ENCODE results near the gene SPEF1.

Gene SPEF1

DNA sequence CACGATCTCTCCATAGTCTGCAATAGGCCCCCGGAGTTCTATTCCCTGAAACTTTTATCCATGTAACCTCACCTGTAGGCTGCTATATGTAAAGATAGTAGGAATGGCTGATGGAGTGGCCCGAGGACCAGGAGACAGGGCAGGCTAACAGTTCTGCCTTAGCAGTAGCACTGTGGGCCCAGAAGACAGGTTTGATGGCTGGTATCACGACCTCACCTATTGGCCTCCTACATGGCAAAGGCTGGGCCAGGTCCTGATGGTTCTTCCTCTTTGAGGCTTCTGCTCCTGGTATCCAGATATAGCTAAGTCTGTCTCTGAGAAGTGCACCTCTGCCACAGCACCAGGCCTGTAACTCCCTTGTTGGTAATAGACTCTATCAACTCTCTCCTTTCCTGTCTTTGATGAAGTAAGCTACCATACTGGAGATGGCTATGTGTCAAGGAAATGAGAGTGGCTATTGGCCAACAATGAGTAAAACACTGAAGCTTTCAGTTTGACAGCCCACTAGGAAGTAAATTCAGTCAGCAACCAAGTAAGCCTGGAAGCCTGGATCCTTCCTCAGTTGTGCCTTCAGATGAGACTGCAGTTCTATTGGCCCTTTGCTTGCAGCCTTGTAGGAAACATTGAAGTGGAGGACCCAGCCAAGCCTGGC is 5.7 kb downstream of the SPEF1 start:
- TF ChIP-seq, protein P1, sequence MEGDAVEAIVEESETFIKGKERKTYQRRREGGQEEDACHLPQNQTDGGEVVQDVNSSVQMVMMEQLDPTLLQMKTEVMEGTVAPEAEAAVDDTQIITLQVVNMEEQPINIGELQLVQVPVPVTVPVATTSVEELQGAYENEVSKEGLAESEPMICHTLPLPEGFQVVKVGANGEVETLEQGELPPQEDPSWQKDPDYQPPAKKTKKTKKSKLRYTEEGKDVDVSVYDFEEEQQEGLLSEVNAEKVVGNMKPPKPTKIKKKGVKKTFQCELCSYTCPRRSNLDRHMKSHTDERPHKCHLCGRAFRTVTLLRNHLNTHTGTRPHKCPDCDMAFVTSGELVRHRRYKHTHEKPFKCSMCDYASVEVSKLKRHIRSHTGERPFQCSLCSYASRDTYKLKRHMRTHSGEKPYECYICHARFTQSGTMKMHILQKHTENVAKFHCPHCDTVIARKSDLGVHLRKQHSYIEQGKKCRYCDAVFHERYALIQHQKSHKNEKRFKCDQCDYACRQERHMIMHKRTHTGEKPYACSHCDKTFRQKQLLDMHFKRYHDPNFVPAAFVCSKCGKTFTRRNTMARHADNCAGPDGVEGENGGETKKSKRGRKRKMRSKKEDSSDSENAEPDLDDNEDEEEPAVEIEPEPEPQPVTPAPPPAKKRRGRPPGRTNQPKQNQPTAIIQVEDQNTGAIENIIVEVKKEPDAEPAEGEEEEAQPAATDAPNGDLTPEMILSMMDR (IDR thresholded peaks at IDR 0.05; ENCODE audit: control insufficient read depth, insufficient read depth, low read depth, low read length, missing control alignments): no peak
- no peak overlapping the region for H3K4me3 ChIP-seq (ENCODE audit: control insufficient read depth, low read depth, low read length)
- no peak for DNase-seq (ENCODE audit: low read depth)

DNA sequence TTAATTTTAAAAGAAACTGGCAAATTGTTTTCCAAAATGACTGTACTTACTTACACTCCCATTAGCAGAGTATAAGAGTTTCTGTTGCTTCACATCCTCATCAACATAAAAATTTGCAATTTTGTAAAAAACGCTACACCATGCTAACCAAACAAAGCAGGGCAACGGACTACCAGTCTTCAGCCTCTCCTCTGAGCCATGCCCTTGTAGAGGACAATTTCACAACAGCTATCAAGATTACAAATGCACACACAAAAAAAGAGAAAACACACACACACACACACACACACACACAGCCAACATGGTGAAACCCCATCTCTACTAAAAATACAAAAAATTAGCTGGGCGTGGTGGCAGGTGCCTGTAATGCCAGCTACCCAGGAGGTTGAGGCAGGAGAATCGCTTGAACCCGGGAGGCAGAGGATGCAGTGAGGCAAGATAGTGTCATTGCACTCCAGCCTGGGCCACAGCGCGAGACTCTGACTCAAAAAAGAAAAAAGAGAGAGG is 9.6 kb downstream of the SPEF1 start:
- no peak for DNase-seq (ENCODE audit: low read depth)
- H3K4me3 ChIP-seq (ENCODE audit: control insufficient read depth, low read depth, low read length): no peak overlapping the region
- TF ChIP-seq, protein P1 (IDR thresholded peaks at IDR 0.05; ENCODE audit: control insufficient read depth, insufficient read depth, low read depth, low read length, missing control alignments): no peak

DNA sequence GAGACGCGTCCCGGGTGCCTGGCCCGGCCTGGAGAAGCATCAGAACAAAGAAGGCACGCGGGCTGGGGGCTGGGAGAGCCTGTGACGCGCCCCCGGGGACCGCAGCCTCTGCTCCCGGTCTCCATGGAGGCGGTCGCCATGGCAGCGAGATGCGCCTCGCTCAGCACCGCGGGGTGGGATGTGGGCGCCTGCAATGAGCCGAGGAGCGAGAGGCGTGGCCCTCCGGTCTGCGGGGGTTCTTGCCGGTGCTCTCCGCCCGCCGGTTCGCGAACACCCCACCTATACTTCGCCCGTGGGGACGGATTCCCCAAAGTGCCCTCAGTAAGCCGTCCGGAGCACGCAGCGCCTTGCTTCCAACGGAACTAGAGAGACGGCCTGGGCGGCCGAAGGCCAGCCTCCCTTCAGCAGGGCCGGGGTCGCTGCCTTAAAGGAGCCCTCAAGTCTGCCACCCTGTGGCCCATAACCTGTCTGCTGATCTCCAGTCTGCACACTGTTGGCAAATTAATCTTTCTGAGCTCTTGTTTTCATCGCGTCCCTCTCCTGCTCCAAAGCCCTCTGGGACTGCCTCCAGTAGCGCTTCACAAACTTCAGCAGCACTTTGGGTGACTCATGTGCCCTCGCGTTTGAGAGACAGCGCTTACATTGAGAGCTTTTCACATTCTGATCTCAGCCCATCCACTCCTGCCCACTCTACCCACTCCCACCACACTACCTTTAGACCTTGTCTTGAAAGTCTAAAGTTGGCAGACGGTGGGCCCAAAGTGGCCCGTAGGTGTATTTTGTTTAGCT is 12.7 kb downstream of the SPEF1 start:
- H3K4me3 ChIP-seq (ENCODE audit: control insufficient read depth, low read depth, low read length): peak overlapping the region; percentile 62
- no peak for DNase-seq (ENCODE audit: low read depth)
- TF ChIP-seq, protein P1 (IDR thresholded peaks at IDR 0.05; ENCODE audit: control insufficient read depth, insufficient read depth, low read depth, low read length, missing control alignments): peak; percentile 42

DNA sequence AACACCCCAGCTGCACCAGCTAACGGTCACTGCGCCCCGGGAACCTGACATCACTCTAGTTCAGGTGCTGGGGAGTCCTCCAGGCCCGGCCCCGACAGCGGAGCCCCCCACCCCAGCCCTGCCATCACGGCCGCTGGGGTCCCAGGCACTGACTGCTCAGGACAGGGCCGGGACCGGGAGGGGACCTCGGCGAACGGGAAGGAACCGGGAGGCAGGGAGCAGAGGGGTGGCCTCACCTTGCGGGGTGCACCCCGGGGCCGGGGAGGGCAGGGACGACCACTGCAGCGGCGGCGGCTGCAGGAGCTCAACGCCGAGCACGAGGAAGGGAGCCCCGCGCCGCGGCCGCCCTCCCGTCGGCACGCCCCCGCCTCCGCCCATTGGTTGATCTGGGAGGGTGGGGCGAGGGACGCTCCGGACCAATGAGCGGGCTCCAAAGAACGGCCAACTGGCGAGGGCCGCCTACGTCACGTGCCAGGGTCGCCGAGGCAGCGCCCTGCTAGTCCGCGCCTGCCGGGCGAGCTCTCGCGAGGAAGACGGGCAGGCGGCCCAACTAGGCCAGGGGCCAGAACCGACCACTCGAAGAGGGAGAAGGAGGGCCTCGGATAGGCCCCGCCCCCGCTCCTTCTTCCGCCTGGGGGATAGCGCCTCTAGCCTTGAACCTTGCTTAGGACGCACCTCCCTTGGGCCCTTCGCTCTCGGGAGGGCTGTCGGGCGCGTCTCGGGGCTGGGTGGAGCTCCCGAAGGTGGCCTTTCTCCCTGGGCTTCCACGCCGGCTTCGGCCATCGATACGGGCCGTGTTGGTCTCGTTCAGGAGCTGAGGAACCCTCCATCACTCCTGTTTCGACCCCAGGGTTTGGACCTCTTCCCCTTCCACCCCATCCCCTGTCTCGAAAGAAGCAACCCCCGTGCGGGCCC is 13.6 kb downstream of the SPEF1 start, which contains the start of gene ADISSP:
Gene ADISSP (minus strand): TSS at position 327 of the 915 bp plus-strand sequence. CDS start 7,653 bp downstream, outside the sequence.
- H3K4me3 ChIP-seq (ENCODE audit: control insufficient read depth, low read depth, low read length): peak within 1 kb of the TSS; percentile 88
- DNase-seq (ENCODE audit: low read depth): peak; percentile 89
- TF ChIP-seq, protein P1 (IDR thresholded peaks at IDR 0.05; ENCODE audit: control insufficient read depth, insufficient read depth, low read depth, low read length, missing control alignments): no peak

DNA sequence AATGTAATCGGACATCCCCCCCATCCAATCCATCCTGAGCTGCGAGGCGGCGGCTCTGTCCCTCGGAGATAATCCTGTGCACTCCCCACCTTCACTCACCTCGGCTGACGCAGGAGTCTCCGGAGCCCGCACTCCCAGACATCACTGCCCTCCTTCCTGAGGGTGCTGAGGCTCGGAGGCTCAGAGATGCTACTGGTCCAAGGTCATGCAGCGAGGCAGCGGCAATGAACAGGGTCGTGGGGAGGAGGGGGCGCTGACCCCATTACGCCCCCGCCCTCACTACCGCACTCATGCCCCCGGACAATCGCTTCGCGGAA is 14.2 kb downstream of the SPEF1 start:
- TF ChIP-seq, protein P1 (IDR thresholded peaks at IDR 0.05; ENCODE audit: control insufficient read depth, insufficient read depth, low read depth, low read length, missing control alignments): no peak
- DNase-seq (ENCODE audit: low read depth): no peak
- peak overlapping the region; percentile 88 for H3K4me3 ChIP-seq (ENCODE audit: control insufficient read depth, low read depth, low read length)
